ENCODE measurements around the gene RNF44.

RNF44 gene

DNA sequence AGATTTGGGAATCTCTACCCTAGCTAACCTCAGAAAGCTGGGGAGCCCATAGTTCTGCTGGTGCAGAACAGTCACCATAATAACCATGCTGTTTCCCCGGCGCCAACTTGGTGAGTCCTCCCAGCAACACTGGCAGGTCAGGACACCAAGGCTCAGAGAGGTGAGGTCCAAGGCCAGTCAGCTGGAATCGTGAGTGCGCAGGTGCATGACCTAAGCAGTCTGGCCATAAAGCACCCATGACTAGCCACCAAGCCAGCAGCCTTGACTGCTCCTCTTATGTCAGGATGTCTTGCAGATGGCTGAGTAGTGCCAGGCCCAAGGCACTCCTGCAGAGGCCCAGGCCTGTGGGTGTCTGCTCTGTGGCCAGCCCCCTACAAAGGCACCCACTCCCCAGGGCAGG is 2.6 kb downstream of the RNF44 start:
- no peak for DNase-seq

DNA sequence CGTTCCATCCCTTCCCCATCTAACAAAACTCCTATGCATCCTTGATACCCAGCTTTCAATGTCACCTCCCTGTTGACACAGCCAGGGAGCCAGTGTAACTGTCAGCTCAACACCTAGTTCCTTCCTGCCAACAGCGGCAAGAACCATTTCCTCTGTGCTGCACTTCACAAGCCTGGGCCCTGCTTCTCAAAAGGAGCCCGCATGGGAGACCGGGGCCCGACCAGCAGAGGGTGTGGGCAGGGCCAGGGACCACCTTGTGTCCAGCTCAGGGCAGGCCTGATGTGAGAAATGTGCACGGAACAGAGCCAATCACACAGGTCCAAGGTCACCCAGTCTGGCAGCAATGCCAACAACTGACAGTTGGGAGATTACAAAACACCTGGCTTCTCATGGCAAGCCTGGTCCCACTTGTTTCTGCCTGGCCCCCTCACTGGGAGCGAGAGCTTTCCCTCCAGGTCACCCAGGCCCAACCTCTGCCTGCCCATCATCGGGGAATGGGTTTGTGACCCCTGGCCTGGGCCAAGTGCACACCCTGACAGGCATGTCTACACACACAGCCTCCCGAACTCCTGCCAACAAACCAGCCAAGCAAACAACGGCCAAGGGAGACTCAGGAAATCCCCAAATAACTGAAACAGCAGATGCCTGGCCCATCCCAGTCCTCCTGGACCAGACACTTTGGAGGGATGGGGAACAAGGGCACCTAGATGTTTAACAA is 3.1 kb downstream of the RNF44 start:
- no peak for DNase-seq

DNA sequence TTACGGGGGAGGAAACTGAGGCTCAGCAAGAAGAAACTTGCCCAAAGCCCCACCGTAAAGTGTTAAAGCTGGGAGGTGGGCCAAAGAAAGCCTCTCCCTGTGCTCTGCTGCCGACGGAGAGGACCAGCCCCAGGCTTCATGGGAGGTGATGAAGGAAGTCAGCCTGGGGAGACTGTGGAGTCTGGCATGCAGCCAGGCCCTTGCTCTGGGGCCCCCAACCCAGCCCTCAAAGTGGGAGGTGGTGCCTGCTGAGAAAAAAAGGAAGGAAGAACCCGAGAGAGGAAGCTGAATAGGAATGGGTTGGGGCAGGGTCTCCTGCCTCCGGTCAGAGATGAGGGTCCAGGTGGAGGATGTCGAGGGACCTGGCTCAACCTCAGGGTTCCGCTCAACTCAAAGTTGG is 3.8 kb downstream of the RNF44 start:
- no peak for DNase-seq

DNA sequence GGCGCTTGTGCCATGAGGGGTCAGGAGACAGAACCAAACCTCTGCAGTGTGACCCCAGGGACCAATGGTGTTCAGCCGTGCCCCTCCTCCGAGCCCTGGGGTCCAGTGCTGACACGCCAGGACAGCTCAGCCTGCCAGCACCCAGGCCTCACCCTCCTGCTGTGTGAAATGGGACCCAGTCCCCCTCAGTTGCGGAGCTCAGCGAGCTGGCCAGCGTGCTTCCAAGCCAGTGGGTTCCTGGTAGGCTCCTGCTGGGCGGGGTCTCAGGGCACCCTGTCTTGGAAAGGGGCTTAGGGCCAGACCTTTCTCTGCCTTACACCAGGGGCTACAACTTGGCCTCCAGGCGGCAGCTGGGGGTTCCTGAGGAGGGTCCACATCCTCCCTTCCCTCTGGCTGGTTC is 4.4 kb downstream of the RNF44 start:
- DNase-seq = no peak

DNA sequence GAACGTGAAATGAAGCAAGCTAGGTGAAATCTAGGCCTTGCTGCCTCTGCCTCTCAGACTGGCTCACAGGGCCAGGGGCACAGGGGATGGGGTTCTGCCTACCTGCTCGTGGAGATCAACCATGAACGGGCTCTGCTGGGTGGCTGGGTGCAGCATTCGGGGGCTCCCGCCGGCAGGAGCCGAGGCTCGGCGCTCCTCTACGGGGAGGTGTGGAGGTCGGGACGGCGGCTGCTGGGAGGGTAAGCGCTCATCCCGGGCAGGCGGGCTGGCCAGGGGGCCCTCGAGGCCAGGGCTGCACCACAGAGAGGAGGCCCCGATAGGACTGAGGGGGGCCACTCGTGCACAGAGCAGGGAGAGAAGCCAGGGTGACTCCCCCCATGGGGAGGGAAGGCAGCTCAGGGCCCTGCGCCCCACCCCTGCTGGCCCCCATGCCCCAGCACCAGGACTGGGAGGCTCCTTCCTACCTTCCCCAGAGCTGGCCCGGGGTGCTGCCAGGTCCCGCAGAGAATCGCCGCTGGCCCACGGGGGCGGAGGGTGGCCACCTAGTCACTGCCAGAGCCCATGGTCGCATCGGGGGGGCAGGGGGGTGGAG is 5.2 kb downstream of the RNF44 start:
- DNase-seq = no peak

DNA sequence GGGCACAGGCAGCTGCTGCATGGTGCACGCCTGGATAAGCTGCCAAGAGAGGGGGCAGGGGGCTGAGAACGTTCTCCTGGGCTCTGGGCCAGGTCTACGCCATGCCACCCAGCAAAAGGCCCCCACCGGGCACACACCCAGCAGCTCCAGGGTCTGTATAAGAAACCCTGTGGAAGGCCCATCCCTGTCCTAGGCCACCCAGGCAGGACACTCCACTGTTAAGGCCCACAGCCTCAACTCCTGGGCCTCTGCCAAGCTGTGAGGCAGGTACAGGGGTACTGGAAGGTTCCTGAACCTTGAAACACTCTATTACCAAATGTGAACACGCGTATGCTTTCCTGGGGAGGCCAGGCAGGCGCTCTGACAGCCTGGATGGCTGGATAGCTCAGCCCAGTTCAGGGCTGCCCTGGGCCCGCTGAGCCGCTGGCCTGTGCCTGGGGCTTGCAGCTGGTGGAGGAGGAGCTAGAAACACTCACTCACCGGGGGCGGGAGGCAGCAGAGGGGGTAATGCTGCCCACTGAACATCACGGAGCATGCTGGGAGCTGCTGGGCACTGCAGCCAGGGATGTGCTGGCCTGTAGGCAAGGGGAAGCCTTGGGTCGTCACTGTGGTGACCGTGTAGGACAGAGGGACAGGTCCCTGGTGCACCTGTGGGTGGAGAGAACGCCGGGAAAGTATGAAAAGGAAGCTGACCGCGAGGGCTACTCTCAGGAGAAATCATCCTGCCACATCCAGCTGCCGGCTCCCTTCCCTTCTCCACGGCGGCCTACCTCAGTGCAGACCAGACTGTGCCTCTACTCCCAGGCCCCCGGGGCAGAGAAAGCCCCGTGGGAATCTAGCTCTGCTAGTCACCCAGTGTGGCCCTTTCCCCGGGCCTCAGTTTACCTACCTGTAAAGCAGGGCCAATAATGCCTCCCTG is 6.0 kb downstream of the RNF44 start:
- peak; percentile 40 for DNase-seq

DNA sequence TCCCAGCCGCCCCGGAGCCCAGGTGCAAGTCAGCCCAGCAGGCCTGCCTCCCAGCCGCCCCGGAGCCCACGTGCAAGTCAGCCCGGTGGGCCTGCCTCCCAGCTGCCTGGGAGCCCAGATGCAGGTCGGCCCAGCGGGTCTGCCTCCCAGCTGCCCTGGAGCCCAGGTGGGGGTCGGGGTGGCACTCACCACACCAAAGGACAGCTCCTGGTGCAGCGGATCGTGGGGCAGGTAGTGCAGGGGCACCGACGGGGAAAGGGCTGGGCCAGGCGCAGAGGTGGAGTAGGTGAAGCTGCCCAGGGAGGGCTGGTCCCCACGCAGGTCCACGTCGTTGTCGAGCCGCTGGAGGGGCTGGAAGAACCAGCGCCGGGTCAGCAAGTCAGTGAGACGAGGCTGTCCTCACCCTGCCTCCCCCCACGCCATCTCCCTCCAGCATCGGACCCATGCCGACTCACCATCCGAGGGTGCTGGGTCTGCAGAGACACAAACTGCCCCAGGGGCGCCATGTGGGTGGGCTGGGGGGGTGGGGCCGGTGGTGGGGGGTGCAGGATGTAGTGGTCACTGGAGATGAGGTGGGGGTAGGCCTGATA is 6.7 kb downstream of the RNF44 start:
- DNase-seq = no peak

DNA sequence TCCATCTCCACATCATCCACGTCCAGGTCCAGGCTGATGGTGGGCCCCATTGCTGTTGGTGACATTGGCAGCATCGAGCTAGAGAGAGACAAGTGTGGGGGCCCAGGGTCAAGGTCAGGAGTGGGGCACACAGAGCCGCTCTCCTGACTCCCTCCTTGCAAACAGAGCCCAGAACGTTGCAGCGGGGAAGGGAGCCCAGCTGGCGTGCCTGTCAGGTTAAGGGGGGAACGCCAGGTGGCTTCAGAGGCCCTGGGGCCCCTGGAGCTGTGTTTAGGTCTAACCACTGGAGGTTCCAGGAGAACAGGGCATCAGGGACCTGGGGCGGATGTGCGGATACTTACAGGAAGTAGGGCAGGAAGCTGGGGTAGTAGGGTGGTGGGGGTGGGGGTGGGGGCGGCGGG is 7.5 kb downstream of the RNF44 start:
- DNase-seq = no peak

DNA sequence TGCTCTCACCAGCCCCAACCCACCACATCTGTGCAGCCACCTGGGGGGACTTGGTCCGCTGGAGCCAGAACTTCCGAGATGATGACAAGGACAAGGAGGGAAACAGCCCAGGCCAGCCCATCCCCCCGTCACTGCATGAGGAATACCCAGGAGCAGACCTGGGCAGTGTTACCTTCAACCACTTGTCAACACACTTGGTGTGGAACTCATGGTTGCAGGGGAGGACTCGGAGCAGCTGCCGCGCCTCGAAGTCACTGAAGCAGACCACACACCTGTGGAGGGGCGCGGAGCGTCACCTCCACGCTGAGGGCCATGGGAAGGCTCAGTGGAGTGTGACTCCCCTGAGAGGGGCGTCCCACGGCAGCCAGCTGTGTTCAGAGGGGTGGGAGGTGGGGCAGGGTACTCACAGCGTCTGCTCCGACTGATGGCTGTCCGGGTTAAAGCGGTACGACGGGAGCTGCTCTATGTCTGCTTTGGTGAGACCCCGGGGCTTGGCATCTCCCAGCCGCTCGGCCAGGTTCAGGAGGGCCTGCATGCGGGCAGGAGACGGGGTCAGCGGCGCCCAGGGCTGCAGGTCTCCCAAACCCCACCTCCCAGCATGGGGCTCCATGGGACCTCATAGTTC is 8.0 kb downstream of the RNF44 start:
- peak; percentile 41 for DNase-seq

DNA sequence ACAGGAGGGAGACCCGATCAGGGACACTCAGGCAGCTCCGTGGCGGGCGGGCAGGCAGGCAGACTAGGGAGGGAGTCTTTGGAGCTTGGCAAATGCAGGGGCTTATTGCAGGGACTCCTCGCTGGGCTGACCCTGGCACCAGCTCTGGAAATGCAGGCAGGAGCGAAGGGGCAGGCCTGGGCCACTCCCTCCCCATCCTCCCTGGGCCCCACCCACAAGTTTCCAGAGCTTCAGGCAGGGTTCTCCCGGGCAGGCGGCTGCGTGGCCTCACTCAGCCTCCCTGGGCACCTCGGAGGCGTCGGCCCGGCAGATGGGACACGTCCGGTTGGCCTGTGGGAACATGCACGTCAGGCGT is 8.5 kb downstream of the RNF44 start:
- peak; percentile 41 for DNase-seq

DNA sequence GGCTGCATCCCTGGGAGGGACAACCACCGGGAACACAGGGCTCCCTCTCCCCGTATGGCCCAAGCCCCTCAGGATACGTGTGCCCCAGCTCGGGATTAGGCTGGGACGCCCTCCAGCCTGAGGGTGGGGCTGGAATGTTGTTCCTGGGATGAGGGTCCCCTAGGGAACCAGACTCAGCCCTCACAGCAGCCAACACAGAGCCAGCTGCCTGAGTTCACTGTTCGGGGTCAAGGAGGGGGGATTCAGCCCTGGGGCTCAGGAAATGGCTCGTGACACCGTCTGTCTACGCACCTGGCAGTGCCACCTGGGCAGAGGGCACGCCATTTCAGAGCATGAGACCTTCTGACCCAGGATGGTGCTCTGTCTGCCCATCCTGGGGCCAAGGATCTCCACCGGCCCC is 8.9 kb downstream of the RNF44 start:
- no peak for DNase-seq

DNA sequence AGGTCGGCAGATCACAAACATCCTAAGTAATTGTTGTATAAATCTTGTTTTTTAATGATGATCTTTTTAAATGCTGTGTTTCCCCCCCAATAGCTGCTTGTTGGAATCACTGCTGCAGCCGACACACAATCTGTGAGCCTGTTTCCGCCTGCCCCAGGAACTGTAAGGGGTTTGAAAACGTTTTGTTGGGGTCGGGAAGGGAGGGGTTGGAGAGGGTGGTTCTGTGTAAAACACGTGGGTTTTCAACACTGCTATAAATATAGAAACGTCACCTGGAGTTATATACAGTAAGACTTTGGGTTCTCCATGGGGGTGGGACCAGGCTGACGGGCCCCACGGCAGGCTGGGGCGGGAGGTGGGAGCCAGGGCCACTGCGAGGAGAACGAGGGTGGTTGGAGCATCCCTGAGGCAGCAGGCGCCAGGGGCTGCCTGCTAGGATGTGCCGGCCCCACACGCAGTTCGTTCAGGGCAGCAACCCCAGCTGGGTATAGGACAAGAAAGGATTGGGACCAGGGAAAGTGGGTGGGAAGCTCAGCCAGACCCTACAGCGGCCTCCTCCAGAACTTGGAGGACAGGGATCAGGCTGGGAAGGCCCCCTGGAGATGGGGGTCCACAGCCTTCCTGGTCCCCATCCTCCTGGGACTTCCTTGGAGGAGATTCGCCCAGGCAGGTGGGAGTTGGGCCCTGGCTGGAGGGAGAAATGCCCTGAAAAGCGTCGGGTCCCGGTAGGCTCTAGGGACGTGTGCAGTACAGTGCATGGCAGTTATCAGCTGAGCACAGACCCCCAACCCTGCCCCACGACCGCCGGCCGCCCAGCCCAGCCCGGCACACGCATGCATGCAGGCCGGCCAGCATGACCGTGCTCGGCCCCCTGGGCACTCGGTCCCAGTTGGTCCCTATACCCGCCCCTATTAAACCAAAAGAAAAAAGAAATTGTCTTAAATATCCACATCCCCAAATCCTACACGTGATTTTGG is 9.7 kb downstream of the RNF44 start:
- DNase-seq = no peak

DNA sequence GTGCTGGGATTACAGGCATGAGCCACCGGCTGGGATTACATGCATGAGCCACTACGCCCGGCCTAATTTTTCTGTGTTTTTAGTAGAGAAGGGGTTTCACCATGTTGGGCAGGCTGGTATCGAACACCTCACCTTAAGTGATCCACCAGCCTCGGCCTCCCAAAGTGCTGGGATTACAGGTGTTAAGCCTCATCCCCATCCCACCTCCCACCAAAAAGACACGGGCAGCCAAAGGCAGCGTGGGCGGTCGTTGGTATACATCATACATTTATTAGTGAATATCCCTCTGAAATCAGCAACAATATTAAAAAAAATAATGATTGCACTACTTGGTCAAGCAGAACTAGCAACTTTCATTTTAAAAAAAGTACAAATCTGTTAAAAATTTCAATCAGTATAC is 10.7 kb downstream of the RNF44 start:
- no peak for DNase-seq

DNA sequence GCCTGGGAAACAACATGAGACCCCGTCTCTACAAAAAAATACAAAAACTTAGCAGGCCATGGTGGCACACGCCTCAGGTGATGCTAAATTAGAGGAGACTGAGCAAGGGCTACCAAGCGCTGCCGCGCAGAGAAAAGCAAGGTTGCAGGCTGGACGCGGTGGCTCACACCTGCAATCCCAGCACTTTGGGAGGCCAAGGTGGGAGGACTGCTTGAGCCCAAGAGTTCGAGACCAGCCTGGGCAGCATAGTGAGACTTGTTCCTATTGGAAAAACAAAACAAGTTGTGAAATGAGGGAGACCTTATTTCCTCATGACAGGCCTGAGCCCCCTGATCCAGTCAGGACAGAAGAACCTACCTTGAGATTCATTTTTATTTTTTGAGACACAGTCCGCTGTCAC is 11.5 kb downstream of the RNF44 start:
- DNase-seq = no peak

DNA sequence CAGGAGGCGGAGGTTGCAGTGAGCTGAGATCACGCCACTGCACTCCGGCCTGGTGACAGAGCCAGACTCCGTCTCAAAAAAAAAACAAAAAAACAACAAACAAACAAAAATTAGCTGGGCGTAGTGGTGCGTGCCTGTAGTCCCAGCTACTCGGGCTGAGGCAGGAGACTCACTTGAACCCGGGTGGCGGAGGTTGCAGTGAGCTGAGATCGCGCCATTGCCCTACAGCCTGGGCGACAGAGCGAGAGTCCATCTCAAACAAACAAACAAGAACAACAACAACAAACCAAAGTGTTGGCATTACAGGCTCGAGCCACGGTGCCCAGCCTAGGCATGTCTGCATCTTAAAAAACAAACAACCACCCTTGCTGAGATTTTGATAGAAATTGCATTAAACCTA is 12.2 kb downstream of the RNF44 start:
- DNase-seq = no peak

DNA sequence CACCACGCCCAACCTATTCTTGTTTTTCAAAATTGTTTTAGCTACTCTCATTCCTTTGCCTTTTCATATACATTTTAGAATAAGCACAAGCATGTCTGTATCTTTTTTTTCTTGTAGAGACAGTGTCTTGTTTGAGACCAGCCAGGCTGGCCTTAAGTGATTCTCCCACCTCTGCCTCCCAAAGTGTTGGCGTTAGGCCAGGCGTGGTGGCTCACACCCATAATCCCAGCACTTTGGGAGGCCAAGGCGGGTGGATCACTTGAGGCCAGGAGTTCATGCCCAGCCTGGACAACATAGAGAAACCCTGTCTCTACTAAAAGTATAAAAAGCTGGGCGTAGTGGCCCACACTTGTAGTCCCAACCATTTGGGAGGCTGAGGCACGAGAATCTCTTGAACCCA is 13.1 kb downstream of the RNF44 start:
- no peak for DNase-seq

DNA sequence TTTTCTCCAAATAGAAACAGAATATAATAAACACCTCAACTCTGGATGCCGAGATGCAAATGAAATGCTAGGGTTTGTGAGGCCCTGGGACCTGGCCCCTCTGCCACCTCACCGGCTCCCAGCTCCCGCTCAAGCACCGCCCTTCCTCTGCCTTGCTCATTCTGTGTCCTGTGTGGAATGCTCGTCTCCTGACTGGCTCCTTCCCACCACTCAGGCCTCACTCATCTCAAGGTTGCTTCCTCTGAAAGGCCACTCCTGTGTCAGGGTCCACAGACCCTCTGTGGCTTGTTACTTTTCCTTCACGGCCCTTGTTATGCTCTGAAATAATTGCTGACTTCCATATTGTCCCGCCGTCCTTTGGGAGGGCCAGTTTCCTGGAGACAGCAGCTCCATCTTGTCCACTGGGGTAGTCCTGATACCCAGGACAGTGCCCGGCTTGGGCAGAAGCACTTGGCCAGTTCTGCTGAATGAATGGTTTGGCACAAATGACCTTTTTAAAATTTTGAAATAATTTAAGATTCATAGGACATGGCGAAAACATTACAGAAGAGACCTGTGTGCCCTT is 15.4 kb downstream of the RNF44 start:
- no peak for DNase-seq

DNA sequence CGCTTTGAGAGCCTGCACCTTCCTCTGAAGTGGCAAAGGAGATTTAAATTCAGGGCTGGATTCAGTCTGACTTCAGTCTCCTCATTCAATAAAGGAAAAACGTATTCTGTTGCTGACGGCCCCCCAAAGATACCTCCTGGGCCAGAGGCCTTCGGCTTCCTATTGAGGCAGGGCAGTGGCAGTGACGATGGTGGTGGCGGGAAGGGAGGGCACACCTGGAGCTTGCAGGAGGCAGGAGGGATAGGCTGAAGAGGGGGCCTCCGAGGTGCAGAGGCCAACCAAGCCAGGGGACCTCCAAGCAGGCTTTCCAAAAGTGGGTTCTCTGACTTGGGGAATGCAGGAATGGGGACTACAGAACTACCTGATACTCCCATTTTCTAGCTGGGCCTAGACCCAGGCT is 15.9 kb downstream of the RNF44 start:
- DNase-seq = no peak

DNA sequence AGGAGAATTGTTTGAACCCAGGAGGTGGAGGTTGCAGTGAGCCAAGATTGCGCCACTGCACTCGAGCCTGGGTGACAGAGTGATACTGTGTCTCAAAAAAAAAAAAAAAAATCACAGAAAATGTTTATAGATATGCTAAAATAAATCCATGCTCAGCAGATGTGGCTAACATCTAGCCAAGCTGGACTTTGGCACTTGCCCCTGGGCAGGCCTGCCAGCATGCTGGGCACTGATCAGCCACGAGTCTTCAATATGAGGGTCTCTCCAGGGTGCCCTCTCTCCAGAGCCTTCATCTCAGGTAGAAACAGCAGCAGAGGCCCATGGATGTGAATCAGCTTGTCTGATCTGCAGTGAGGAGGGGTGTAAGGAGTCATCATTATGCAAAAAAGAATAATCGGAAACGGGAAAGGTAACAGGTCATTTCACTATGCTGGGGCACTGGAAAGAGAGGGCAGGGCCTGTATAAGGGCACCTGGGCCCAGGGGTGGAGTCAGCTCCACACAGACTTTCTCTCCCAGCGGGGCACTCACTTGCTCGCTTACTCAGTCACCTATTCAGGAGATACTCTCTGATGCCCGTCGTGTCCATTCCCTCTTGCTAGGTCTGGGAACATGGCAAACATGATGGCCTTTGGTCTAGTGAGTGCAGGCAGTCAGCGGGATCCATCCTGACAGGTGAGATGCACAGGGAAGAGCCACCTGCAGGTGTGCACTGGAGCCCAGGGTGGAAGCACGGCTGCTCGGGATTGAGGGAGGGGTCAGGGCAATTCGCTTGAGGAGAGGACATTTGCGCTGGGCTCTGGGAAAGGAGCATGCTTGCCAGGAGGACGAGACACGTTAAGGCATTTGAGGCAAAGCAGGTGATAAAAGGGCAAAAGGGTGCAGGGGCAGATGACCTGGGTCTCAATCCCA is 17.1 kb downstream of the RNF44 start:
- no peak for DNase-seq

DNA sequence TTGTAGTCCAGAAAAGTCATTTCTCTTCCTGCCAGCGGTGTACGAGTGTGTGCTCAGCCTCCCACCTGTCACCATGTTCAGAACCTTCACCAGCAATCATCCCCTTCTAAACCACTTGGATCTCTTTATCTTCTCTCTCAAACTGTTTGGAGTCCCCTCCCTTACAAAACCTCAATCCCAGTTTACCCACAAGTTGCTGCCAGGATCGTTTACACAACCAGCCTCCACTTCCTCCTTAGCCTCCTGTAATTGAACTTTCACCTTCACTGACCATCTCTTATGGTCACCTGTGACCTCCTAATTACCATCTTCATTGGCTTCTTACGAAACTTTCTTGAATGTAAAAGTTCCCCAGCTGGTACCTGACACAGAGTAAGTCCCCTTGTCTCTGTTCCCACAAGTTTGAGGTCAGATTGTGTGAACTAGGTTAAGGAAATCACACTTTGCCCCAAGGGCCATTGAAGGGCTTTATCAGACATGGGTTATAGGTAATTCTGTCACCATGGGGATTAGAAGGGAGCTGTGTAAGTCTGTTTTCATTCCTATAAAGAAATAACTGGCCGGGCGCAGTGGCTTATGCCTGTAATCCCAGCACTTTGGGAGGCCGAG is 20.0 kb downstream of the RNF44 start:
- no peak for DNase-seq

All from NCI-H1694 (cell line).